ENCODE data around the gene HEATR5B. TPM values are rescaled to one million over a fixed set of nuclear protein-coding genes. Genes with fewer than 3 reads are reported as not detected.

The HEATR5B gene
- total RNA-seq, 1 experiment from 2014 or later, result 13.1 TPM

DNA sequence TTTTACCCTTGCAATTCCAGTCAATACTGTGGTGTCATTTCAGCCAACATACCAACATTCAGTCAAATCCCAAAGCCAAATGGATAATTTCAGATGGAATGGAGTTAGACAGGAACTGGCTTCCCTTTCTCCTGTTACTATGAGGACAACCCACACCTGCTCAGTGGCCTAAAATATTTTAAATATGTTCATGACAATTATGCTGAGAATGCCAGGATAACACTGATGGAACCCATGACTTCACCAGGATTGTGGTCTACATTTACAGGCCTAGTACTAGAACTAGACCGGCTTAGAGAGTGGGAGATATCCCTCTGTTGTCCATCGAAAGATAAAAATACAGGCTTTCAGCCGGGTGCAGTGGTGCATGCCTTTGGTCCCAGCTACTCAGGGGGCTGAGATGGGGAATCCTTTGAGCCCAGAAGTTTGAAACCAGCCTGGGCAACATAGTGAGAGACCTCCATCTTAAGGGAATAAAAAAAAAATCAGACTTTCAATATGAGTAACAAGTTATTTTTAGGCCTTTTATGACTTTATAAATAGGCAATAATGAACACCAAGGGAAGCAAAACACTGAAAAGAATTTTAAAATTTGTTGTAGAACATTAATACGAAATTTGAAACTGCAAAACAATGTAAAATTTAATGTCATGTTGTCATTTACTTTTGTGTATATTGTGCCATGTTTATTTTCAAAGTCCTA is 14.4 kb upstream of the HEATR5B start:
- H3K9me3 Mint-ChIP-seq (ENCODE audit: low read depth, unreplicated experiment), result no peaks in the 10 kb centered on the region
- no peak for DNase-seq
- BruUV-seq (replicated peaks), result TSS peak; percentile 25
- no peak overlapping the region for H3K4me3 Mint-ChIP-seq (ENCODE audit: low read depth, unreplicated experiment)
- H3K4me1 Mint-ChIP-seq (ENCODE audit: low read depth, unreplicated experiment), result peaks cover 1% of the 10 kb centered on the region
- no peak for TF ChIP-seq CTCF (IDR thresholded peaks at IDR 0.05; ENCODE audit: unreplicated experiment)
- CTCF ChIA-PET, result no interaction called here
- H3K27me3 Mint-ChIP-seq (ENCODE audit: unreplicated experiment), result no peaks in the 10 kb centered on the region
- H3K36me3 Mint-ChIP-seq (ENCODE audit: insufficient read depth, unreplicated experiment), result peaks cover 32% of the 10 kb centered on the region
- H3K27ac Mint-ChIP-seq (ENCODE audit: unreplicated experiment), result no peak overlapping the region
- intact Hi-C loops (cut with micrococcal nuclease; ENCODE audit: unreplicated experiment), result no loop called here

GRCh38 chr2:37096568-37096967 is 12.4 kb upstream of the HEATR5B start:
- Mint-ChIP-seq H3K36me3 (ENCODE audit: insufficient read depth, unreplicated experiment) (peaks cover 26% of the 10 kb centered on the region), H3K27me3 (ENCODE audit: unreplicated experiment) (no peaks in the 10 kb centered on the region), H3K27ac (ENCODE audit: unreplicated experiment) (no peak overlapping the region), H3K4me3 (ENCODE audit: low read depth, unreplicated experiment) (no peak overlapping the region), H3K4me1 (ENCODE audit: low read depth, unreplicated experiment) (no peaks in the 10 kb centered on the region), H3K9me3 (ENCODE audit: low read depth, unreplicated experiment) (no peaks in the 10 kb centered on the region)
- intact Hi-C loops (cut with micrococcal nuclease; ENCODE audit: unreplicated experiment), result no loop called here
- CTCF ChIA-PET, result no interaction called here
- BruUV-seq (replicated peaks), result no TSS peak
- no peak for TF ChIP-seq CTCF (IDR thresholded peaks at IDR 0.05; ENCODE audit: unreplicated experiment)
- no peak for DNase-seq

DNA sequence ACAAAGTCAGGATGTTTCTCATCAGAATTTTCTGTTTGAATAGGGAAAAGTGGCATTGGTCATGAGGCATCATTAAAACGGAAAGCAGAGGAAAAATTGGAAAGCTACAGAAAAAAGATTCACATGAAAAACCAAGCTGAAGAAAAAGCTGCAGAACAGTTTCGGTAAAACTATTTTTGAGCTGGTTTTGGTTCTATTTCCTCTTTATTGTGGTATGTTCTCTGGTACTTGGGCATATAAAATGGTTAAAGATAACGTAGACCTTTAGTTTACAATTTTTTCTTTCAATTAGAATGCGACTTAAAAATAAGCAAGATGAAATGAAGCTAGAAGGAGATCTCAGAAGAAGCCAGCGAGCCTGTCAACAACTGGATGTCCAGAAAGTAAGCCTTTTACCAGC is 7.7 kb upstream of the HEATR5B start:
- intact Hi-C loops (cut with micrococcal nuclease; ENCODE audit: unreplicated experiment), result no loop called here
- no peaks in the 10 kb centered on the region for H3K27me3 Mint-ChIP-seq (ENCODE audit: unreplicated experiment)
- CTCF ChIA-PET, result no interaction called here
- H3K27ac Mint-ChIP-seq (ENCODE audit: unreplicated experiment), result no peak overlapping the region
- no TSS peak for BruUV-seq (replicated peaks)
- no peak for DNase-seq
- TF ChIP-seq CTCF (IDR thresholded peaks at IDR 0.05; ENCODE audit: unreplicated experiment), result no peak
- H3K4me1 Mint-ChIP-seq (ENCODE audit: low read depth, unreplicated experiment), result no peaks in the 10 kb centered on the region
- H3K36me3 Mint-ChIP-seq (ENCODE audit: insufficient read depth, unreplicated experiment), result peaks cover under 1% of the 10 kb centered on the region
- H3K4me3 Mint-ChIP-seq (ENCODE audit: low read depth, unreplicated experiment), result no peak overlapping the region
- no peaks in the 10 kb centered on the region for H3K9me3 Mint-ChIP-seq (ENCODE audit: low read depth, unreplicated experiment)

DNA sequence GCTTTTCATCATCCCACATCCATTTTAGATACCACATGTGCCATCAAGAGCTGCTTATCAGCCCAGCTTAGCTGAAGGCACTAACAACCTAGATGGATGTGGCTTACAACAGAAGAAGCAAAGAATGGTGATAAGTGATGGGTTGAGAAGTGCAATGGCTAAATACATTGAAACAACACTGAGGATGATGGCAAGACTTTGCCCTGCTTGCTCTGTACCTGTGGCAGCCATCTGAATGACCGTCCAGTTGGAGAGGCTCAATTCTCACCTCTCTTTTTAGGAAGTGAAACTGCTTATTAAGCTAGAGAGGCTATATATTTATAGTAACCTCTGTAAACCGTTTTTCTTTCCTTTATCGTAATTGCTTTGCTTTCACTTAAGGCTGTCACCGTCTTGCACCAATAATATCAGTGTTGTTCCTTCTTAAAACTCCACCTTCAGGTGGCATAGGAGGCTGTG is 5.9 kb upstream of the HEATR5B start:
- H3K4me3 Mint-ChIP-seq (ENCODE audit: low read depth, unreplicated experiment), result no peak overlapping the region
- no TSS peak for BruUV-seq (replicated peaks)
- no peaks in the 10 kb centered on the region for H3K9me3 Mint-ChIP-seq (ENCODE audit: low read depth, unreplicated experiment)
- no peak for TF ChIP-seq CTCF (IDR thresholded peaks at IDR 0.05; ENCODE audit: unreplicated experiment)
- H3K36me3 Mint-ChIP-seq (ENCODE audit: insufficient read depth, unreplicated experiment), result no peaks in the 10 kb centered on the region
- no peaks in the 10 kb centered on the region for H3K4me1 Mint-ChIP-seq (ENCODE audit: low read depth, unreplicated experiment)
- H3K27ac Mint-ChIP-seq (ENCODE audit: unreplicated experiment), result no peak overlapping the region
- no peaks in the 10 kb centered on the region for H3K27me3 Mint-ChIP-seq (ENCODE audit: unreplicated experiment)
- DNase-seq, result no peak
- CTCF ChIA-PET, result interaction anchor here (0.6 kb wide), 1 partner anchor 168 kb away, joined by 3 read pairs; no protein-coding TSS in a partner anchor
- intact Hi-C loops (cut with micrococcal nuclease; ENCODE audit: unreplicated experiment), result no loop called here

Measured in Calu3 (cell line).